ENCODE data around the gene KDM5C. TPM values are rescaled to one million over a fixed set of nuclear protein-coding genes. Genes with fewer than 3 reads are reported as not detected.

Gene KDM5C
- total and polyA plus RNA-seq, 2 of the 8 experiments (the other 6 are each of a cell fraction or from before 2014, with no cell fraction given) = 42.4 to 82.2 TPM

DNA sequence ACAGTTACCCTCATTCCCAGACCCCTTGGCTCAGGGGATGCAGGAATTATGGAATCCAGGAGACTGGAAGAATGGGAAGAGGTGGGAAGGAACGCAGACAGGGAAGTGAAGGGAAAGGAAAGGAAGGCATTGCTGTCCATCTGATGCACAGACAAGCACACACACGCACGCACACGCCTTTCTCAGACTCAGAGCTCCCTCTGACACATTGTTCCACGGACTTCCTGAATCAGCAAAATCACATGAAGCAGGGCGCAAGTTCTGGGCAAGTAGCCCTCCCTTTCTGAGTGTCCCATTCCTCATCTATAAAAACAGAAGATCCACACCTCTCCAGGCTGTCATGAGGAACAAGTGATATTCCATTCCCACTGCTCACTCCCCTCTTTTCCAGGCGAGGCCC is 43.2 kb upstream of the KDM5C start:
- Histone ChIP-seq H3K4me2 (ENCODE audit: insufficient read depth in 1 of 2, low read depth in 2 of 2, low read length in 2 of 2) (no peak overlapping the region), H4K91ac (replicated peaks; ENCODE audit: insufficient read length, low read length) (no peak overlapping the region), H2BK15ac (ENCODE audit: low read length) (no peak overlapping the region), H3K79me2 (ENCODE audit: control insufficient read depth in 1 of 2, insufficient read depth in 2 of 2, low read length in 2 of 2) (no peaks in the 10 kb centered on the region), H2AK5ac (ENCODE audit: low read depth, low read length) (no peak overlapping the region), H3K27me3 (replicated peaks in 1 of 4; ENCODE audit: control insufficient read depth in 3 of 4, extremely low read depth in 1 of 4, insufficient read depth in 3 of 4, low read length in 3 of 4) (no peaks in the 10 kb centered on the region), H2BK20ac (ENCODE audit: low read length) (no peak overlapping the region), H3K36me3 (ENCODE audit: control insufficient read depth in 2 of 4, insufficient read depth in 4 of 4, low read length in 3 of 4) (no peaks in the 10 kb centered on the region), H3K14ac (ENCODE audit: insufficient read length) (no peak overlapping the region), H3K56ac (replicated peaks; ENCODE audit: insufficient read length, low read depth, low read length) (no peak overlapping the region), H4K20me1 (replicated peaks in 1 of 2; ENCODE audit: control insufficient read depth in 1 of 2, insufficient read depth in 2 of 2, low read length in 2 of 2) (no peaks in the 10 kb centered on the region), H2BK12ac (ENCODE audit: low read depth, low read length) (no peak overlapping the region), H3K9me3 (ENCODE audit: insufficient read depth in 2 of 2, low read depth in 1 of 2, low read length in 1 of 2) (no peaks in the 10 kb centered on the region), H3K23me2 (ENCODE audit: low read depth, low read length) (no peaks in the 10 kb centered on the region), H2BK5ac (ENCODE audit: low read depth, low read length) (no peak overlapping the region), H3K79me1 (ENCODE audit: low read depth, low read length) (no peaks in the 10 kb centered on the region), H2AFZ (ENCODE audit: low read length) (no peak overlapping the region), H4K8ac (ENCODE audit: extremely low read depth, insufficient read depth, low read length) (no peak overlapping the region), H3K9ac (replicated peaks in 1 of 4; ENCODE audit: extremely low read depth in 1 of 4, low read depth in 3 of 4, low read length in 3 of 4) (no peak overlapping the region), H2BK120ac (replicated peaks; ENCODE audit: low read depth, low read length) (no peak overlapping the region), H3K4me3 (ENCODE audit: extremely low read depth in 1 of 4, insufficient read depth in 2 of 4, low read depth in 3 of 4, low read length in 4 of 4) (no peak overlapping the region), H3K4ac (replicated peaks; ENCODE audit: insufficient read length, low read depth, low read length) (no peak overlapping the region), H3K27ac (ENCODE audit: low read depth, low read length) (no peak overlapping the region), H4K5ac (ENCODE audit: insufficient read length, low read depth, low read length) (no peak overlapping the region), H3K18ac (ENCODE audit: extremely low read depth, low read length) (no peak overlapping the region), H3K23ac (ENCODE audit: insufficient read length) (no peak overlapping the region), H3K4me1 (replicated peaks in 1 of 4; ENCODE audit: control insufficient read depth in 3 of 4, insufficient read depth in 4 of 4, low read length in 3 of 4) (no peaks in the 10 kb centered on the region)
- FAIRE-seq (no peak), DNase-seq (ENCODE audit: low read depth in 1 of 2, low spot score in 2 of 2) (no peak)
- TF ChIP-seq SUZ12 (IDR thresholded peaks at IDR 0.05; ENCODE audit: low read length) (no peak), POLR2AphosphoS5 (IDR thresholded peaks at IDR 0.05; ENCODE audit: low read depth, low read length) (no peak), EP300 (IDR thresholded peaks at IDR 0.05; ENCODE audit: borderline replicate concordance in 1 of 2, low read depth in 2 of 2, low read length in 2 of 2) (no peak), ZNF274 (IDR thresholded peaks at IDR 0.05; ENCODE audit: borderline replicate concordance, extremely low read depth, low read length) (no peak), BRCA1 (IDR thresholded peaks at IDR 0.05; ENCODE audit: low read depth, low read length) (no peak)
- TF ChIP-seq, protein P1, sequence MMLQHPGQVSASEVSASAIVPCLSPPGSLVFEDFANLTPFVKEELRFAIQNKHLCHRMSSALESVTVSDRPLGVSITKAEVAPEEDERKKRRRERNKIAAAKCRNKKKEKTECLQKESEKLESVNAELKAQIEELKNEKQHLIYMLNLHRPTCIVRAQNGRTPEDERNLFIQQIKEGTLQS (IDR thresholded peaks at IDR 0.05; ENCODE audit: insufficient read depth, low read depth, low read length) = no peak
- CTCF ChIA-PET (ENCODE audit: partially characterized antibody) = no interaction called here
- POLR2A ChIA-PET (ENCODE audit: partially characterized antibody) = interaction anchor here (2.0 kb wide), 1 partner anchor 11 kb away, joined by 7 read pairs; no protein-coding TSS in a partner anchor
- 85% methylated on average over 3 of the region's 7 CpGs; no CpG with 5 or more reads in 1 of the 2 experiments for WGBS, 2 experiments (ENCODE audit: extremely low coverage in 1 of 2, insufficient coverage in 1 of 2, insufficient read length in 1 of 2, insufficient replicate concordance in 2 of 2, low coverage in 1 of 2, low lambda C conversion rate in 2 of 2, missing lambda C conversion rate in 1 of 2)

Measured in H1 (cell line).